ENCODE measurements around the gene NFIB.

The NFIB gene

DNA sequence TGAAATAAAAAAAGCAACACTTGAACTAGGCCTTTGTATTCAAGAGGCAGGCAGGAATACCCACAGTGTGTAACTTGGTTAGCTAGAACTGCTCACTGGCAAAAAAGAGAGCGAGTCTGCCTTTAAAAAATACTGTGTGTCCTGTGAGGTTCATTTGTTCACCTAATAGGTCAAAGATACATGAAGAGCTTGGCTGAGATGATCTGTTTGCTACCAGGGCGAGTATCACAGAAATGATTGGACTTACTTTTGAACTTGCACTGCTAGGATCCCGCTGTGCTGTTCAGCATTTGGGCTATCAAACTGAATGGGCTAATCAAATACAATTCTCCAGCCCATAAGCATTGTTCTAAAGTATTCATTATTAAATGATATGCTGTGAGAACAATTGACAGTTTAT, 229.1 kb downstream of the NFIB start:
- no peak for DNase-seq (ENCODE audit: extremely low read depth, low read depth)
- TF ChIP-seq, protein P1, sequence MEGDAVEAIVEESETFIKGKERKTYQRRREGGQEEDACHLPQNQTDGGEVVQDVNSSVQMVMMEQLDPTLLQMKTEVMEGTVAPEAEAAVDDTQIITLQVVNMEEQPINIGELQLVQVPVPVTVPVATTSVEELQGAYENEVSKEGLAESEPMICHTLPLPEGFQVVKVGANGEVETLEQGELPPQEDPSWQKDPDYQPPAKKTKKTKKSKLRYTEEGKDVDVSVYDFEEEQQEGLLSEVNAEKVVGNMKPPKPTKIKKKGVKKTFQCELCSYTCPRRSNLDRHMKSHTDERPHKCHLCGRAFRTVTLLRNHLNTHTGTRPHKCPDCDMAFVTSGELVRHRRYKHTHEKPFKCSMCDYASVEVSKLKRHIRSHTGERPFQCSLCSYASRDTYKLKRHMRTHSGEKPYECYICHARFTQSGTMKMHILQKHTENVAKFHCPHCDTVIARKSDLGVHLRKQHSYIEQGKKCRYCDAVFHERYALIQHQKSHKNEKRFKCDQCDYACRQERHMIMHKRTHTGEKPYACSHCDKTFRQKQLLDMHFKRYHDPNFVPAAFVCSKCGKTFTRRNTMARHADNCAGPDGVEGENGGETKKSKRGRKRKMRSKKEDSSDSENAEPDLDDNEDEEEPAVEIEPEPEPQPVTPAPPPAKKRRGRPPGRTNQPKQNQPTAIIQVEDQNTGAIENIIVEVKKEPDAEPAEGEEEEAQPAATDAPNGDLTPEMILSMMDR (IDR thresholded peaks at IDR 0.05; ENCODE audit: low read depth, low read length, missing control alignments) = no peak
- no peak overlapping the region for H3K4me3 ChIP-seq (replicated peaks; ENCODE audit: low read depth, low read length)

DNA sequence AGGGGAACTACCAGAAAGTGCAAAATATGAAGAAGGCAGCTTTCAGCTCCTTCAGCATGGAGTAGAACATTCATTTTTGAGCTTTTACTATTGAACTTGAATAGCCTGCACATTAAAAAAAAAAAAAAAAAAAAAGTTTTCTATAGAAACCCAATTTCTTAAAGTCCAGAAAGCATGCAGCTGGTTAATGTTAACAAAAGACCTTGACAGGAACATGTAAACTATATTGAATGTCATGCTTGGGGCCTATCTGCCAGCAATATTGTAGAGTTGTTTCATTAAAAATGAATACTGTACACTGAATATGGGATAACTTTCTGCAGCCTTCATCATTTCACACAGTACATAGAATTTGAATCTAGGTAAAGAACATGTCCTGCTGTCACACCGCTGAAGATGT, 230.6 kb downstream of the NFIB start:
- no peak for DNase-seq (ENCODE audit: extremely low read depth, low read depth)

DNA sequence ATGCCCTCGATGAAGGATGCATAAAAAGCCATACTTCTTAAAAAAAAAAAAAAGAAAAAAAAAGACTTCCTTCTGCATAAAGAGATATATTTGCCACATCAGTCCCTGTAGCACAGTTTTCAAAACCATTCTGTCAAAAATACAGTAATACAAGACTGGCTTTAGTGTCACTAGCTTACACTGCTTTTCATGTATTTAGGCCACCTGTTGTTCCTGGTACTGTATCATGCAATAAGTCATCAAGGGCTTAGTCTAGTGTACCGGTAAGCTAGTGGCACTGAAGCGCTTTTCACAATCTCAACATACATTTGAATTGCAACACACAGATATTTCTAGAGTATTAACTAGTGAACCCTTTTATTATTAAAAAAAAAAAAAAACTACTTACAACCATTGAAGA, 231.2 kb downstream of the NFIB start:
- no peak for DNase-seq (ENCODE audit: extremely low read depth, low read depth)
- H3K4me3 ChIP-seq (replicated peaks; ENCODE audit: low read depth, low read length) = no peak overlapping the region
- TF ChIP-seq, protein P1 (IDR thresholded peaks at IDR 0.05; ENCODE audit: low read depth, low read length, missing control alignments) = no peak

More for the DNA sequence above, 230.6 kb downstream of the NFIB start:
- TF ChIP-seq, protein P1 (IDR thresholded peaks at IDR 0.05; ENCODE audit: low read depth, low read length, missing control alignments) = no peak
- no peak overlapping the region for H3K4me3 ChIP-seq (replicated peaks; ENCODE audit: low read depth, low read length)

DNA sequence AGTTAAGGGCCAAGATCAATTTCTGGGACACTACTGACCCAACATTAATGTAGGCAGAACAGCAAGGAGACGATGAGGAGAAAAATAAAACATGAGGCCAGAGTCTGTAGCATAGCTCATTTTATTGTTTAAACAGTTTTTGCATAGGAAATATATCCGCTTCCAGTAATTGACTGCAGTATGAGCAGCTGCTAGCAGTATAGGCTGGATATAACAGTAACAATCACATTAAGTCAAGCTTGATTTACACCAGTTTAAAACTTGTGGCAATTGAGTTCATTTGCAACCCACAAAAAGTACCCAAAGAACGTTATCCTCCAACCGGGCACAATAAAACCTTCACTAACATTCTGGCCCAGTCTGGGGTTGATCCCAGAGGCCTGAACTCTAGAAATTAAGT, 232.2 kb downstream of the NFIB start:
- TF ChIP-seq, protein P1 (IDR thresholded peaks at IDR 0.05; ENCODE audit: low read depth, low read length, missing control alignments) = no peak
- no peak for DNase-seq (ENCODE audit: extremely low read depth, low read depth)
- H3K4me3 ChIP-seq (replicated peaks; ENCODE audit: low read depth, low read length) = no peak overlapping the region

DNA sequence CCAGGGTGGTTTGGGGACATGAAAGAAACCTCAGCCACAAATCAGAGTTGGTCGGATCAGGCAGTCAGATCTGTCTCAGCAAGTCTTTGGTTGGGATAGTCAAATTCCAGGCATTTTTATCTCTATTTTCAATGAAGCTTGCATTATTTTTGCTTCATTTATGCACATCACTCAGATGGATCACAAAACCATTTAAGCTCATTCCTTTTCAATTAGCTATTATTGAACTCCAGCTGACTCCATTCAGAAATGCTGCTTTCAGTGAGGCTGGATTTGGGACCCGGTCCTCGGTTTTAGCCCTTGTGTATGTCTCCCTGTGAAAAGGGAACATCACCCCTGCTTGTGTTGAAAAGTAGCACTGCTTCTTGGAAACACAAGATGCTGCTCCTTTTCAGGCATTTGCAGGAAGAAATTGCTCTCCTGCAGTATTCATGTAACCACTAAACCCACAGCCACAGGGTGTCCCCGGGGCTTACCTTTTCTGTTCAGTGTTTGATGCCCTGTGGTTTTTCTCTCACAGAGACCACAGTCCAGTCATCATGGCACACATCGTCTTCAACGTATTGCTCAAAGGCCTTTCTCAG, 232.9 kb downstream of the NFIB start:
- H3K4me3 ChIP-seq (replicated peaks; ENCODE audit: low read depth, low read length) = no peak overlapping the region
- no peak for DNase-seq (ENCODE audit: extremely low read depth, low read depth)
- TF ChIP-seq, protein P1 (IDR thresholded peaks at IDR 0.05; ENCODE audit: low read depth, low read length, missing control alignments) = no peak

DNA sequence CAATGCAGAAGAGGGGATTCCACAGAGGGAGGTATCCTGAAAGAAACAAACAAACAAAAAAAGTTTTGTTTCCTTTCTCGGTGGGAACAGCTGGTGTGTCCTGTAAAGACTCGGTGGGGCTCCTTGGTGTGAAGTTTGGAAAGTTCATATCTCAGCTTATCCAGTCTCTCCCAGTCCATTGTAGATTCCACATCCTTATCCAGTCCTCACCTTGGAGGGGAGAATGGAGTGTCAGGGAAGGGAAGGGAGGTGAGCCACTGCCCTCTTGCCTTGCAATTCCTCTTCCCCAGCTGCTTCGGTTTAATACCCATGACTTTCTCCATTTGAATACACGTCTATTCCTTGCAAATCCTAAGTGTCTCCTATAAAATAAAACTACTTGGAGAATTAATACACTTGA, 234.5 kb downstream of the NFIB start:
- no peak for DNase-seq (ENCODE audit: extremely low read depth, low read depth)
- H3K4me3 ChIP-seq (replicated peaks; ENCODE audit: low read depth, low read length) = no peak overlapping the region
- TF ChIP-seq, protein P1 (IDR thresholded peaks at IDR 0.05; ENCODE audit: low read depth, low read length, missing control alignments) = no peak

DNA sequence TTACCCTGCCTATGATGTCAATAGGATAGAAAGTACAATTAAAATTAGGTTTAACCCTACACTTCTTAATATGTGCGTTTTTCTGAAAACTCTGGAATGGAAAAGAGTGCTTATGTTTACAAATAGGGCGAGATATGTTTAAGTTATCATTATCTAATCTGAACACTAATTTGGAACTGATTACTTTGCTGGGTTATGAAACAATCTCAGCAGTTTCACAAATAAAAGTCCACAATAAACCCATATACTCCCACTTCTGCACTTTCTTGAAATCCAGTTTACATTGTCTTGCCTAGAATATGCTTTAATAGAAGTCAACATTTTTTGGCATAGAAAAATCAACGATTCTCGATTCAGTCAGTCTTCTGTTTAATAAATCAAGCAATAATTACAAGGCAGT, 236.3 kb downstream of the NFIB start:
- DNase-seq (ENCODE audit: extremely low read depth, low read depth) = no peak
- no peak overlapping the region for H3K4me3 ChIP-seq (replicated peaks; ENCODE audit: low read depth, low read length)
- TF ChIP-seq, protein P1 (IDR thresholded peaks at IDR 0.05; ENCODE audit: low read depth, low read length, missing control alignments) = no peak
